ENCODE data around the gene PLAAT5. TPM values are rescaled to one million over a fixed set of nuclear protein-coding genes. Genes with fewer than 3 reads are reported as not detected.

The PLAAT5 gene, protein sequence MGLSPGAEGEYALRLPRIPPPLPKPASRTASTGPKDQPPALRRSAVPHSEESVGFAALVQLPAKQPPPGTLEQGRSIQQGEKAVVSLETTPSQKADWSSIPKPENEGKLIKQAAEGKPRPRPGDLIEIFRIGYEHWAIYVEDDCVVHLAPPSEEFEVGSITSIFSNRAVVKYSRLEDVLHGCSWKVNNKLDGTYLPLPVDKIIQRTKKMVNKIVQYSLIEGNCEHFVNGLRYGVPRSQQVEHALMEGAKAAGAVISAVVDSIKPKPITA
- total RNA-seq: 0.10 TPM in 1 of 3 replicates, not detected in the others
- long read RNA-seq: 0 reads

DNA sequence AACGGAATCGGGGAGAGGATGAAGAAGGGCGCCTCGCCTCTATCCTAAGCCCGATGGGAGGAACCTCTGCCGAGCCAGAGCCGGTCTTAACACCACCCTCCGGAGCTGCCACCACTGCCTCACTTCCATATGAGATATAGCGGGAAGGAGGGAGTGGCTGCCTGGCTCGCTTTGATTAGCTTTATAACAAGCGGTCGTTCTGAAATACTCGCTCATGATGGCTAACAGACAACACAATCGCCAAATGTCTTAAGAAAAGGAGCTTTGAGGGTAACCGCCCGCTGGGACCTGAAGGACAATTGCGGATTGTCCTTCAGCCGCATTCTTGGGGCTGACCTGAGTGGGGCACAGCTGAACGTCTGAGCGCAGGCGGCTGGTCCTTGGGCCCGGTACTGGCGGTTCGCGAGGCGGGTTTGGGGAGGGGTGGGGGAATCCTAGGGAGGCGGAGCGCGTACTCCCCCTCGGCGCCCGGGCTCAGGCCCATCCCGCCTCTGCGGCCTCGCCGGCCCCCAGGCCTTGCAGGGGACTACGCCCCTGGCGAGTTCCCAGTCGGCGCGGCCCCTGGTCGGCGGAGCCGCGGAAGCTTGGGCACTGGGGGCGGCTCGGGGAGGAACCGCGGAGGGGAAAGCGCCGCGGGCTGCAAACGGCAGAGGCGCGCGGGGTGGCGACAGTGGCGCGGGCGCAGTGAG lies at the start of gene PLAAT5:
TSS of gene PLAAT5 (minus strand) at position 617 of the 689 bp plus-strand sequence. CDS start at position 484, 133 bp downstream.
- Mint-ChIP-seq H3K36me3 (ENCODE audit: low read depth) (peaks cover 4% of the 10 kb centered on the region), H3K4me1 (ENCODE audit: low read depth) (peaks cover 17% of the 10 kb centered on the region), H3K27ac (ENCODE audit: unreplicated experiment) (no peak within 1 kb of the TSS), H3K9me3 (ENCODE audit: low read depth) (peaks cover 8% of the 10 kb centered on the region), H3K27me3 (ENCODE audit: low read depth) (peaks cover 50% of the 10 kb centered on the region), H3K4me3 (ENCODE audit: unreplicated experiment) (peak within 1 kb of the TSS; percentile 84)
- no peak for DNase-seq (ENCODE audit: low spot score)
- TF ChIP-seq, protein P1, sequence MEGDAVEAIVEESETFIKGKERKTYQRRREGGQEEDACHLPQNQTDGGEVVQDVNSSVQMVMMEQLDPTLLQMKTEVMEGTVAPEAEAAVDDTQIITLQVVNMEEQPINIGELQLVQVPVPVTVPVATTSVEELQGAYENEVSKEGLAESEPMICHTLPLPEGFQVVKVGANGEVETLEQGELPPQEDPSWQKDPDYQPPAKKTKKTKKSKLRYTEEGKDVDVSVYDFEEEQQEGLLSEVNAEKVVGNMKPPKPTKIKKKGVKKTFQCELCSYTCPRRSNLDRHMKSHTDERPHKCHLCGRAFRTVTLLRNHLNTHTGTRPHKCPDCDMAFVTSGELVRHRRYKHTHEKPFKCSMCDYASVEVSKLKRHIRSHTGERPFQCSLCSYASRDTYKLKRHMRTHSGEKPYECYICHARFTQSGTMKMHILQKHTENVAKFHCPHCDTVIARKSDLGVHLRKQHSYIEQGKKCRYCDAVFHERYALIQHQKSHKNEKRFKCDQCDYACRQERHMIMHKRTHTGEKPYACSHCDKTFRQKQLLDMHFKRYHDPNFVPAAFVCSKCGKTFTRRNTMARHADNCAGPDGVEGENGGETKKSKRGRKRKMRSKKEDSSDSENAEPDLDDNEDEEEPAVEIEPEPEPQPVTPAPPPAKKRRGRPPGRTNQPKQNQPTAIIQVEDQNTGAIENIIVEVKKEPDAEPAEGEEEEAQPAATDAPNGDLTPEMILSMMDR (IDR thresholded peaks at IDR 0.05): no peak

DNA sequence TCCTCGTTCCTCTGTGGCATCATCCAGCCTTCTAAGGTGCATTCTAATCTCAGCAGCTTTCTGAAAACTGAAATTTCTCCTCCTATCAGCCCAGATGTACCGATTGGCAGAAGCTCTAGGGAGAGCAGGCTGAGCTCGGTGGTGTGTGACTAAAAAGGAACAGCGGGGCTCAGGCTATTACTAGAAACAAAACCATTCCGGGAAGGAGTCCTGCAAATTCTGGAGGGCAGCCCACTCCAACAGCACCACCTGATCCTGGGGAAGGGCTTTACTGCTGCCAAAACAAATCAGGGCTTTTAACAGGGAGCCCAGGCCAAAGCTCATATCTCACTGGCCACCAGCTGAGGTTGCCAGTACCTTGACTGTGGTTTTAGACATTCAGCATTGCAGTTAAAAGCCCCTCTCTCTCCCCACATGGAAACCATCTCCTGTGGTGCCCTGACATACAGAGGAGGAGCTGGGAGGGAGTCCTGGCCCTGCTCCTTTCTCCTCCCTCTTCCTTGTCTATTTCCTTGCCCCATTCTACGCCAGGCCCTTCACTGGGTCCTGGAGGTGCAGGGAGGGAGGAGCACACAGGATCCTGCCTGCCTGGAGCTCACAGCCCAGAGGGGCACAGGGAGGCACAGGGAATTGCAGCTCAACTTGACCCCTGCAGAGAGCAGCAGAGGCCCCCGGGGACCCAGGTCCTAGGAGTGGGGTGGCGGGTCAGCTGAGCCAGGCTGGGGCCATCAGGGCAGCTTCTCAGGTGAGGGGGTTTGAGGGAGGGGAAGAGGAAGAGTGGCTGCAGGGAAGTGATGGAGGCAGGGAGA lies 46.5 kb upstream of the PLAAT5 start:
- peaks cover 23% of the 10 kb centered on the region for H3K27me3 Mint-ChIP-seq (ENCODE audit: low read depth)
- H3K36me3 Mint-ChIP-seq (ENCODE audit: low read depth): no peaks in the 10 kb centered on the region
- peak overlapping the region; percentile 79 for H3K27ac Mint-ChIP-seq (ENCODE audit: unreplicated experiment)
- peak overlapping the region; percentile 28 for H3K4me3 Mint-ChIP-seq (ENCODE audit: unreplicated experiment)
- peaks cover 14% of the 10 kb centered on the region for H3K4me1 Mint-ChIP-seq (ENCODE audit: low read depth)
- no peaks in the 10 kb centered on the region for H3K9me3 Mint-ChIP-seq (ENCODE audit: low read depth)
- DNase-seq (ENCODE audit: low spot score): no peak
- TF ChIP-seq, protein P1 (IDR thresholded peaks at IDR 0.05): no peak

DNA sequence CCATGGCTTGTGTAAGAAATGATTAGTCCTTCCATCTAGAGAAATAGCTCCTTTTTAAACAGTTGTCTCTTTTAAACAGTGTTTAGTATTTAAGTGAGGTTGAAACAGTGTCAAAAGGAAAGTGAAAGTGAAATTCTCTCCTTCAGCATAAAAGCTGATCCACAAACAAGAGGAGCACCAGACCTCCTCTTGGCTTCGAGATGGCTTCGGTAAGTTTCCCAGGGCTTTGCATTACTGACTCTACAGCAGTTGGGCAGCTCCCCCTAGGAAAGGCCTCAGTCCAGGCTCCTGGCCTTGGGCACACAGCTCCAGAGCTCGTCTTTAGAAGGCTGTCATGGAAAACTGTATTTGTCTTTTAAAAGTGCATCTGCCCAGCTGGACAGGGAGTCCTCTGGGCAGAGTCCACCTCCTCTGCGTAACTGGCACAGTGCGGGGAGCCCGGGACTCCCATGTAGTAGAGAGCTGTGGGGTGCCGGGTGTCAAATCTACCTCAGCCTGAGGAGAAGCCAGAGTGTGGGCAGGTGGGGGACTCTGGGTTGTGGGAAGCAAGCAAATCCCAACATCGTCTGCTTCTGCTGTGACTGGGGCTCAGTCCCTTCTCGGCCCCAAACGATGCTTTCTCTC lies 45.8 kb upstream of the PLAAT5 start, which contains the start of gene PLAAT4:
TSS of gene PLAAT4 (plus strand) at position 140 of the 624 bp plus-strand sequence. CDS start at position 201, 61 bp downstream.
- TF ChIP-seq, protein P1 (IDR thresholded peaks at IDR 0.05): peak; percentile 22
- Mint-ChIP-seq H3K36me3 (ENCODE audit: low read depth) (no peaks in the 10 kb centered on the region), H3K9me3 (ENCODE audit: low read depth) (no peaks in the 10 kb centered on the region), H3K27me3 (ENCODE audit: low read depth) (peaks cover 26% of the 10 kb centered on the region), H3K27ac (ENCODE audit: unreplicated experiment) (peak within 1 kb of the TSS; percentile 79), H3K4me1 (ENCODE audit: low read depth) (peaks cover 14% of the 10 kb centered on the region), H3K4me3 (ENCODE audit: unreplicated experiment) (peak within 1 kb of the TSS; percentile 28)
- no peak for DNase-seq (ENCODE audit: low spot score)

DNA sequence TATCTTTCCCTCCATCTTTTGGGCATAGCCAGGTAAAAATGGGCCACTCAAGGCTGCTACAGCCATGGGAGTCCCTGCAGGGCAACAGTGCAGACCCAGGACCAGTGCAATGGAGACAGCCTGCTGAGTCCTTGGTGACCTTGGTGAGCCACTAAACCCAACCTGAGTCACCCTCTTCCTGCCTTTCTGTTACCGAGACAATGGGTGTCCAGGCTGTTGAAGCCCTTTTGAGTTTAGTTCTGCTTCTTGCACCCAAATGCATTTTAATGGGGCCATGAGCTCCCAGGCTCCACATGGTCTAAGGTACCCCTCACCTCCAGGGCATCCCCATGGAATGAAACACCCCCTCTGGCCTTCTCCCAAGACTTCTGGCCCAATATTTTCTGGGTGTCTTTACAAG lies 44.8 kb upstream of the PLAAT5 start:
- Mint-ChIP-seq H3K4me1 (ENCODE audit: low read depth) (peaks cover 16% of the 10 kb centered on the region), H3K9me3 (ENCODE audit: low read depth) (no peaks in the 10 kb centered on the region), H3K27ac (ENCODE audit: unreplicated experiment) (no peak overlapping the region), H3K4me3 (ENCODE audit: unreplicated experiment) (no peak overlapping the region), H3K36me3 (ENCODE audit: low read depth) (no peaks in the 10 kb centered on the region), H3K27me3 (ENCODE audit: low read depth) (peaks cover 26% of the 10 kb centered on the region)
- no peak for DNase-seq (ENCODE audit: low spot score)
- TF ChIP-seq, protein P1 (IDR thresholded peaks at IDR 0.05): no peak
